Panc1 (cell line): ENCODE measurements around the gene IL20RA. TPM values are rescaled to one million over a fixed set of nuclear protein-coding genes. Genes with fewer than 3 reads are reported as not detected.

ENCODE experiments used
- ATAC-seq: fragments of 200-7000 bp; cut with Tn5 transposase; 2 replicates; pipeline ENCODE4 v1.9.1; 2020; ENCODE audit warnings: mild to moderate bottlenecking, moderate library complexity
- BruUV-seq: library from RNA; stranded (reverse); fragments of 400-500 nt; replicated peaks from 2 replicates; lab custom pipeline; 2021; lab: Mats Ljungman, UMichigan
- CTCF ChIA-PET: fragments of 300-600 bp; sonication (Branson Sonifier 250); formaldehyde crosslinking; loops from one replicate; lab custom pipeline; 2022; ENCODE audit warnings: antibody characterized with exemption; lab: Charles Lee
- POLR2A ChIA-PET: fragments of 300-600 bp; sonication (Branson Sonifier 250); formaldehyde crosslinking; loops from one replicate; lab custom pipeline; 2022; ENCODE audit warnings: antibody characterized with exemption; lab: Charles Lee
- DNase-seq: peaks from one replicate; pipeline ENCODE4 v3.0.0-alpha.2; 2010; ENCODE audit warnings: low read depth, low spot score
- H3K27ac ChIP-seq: 2 replicates; pipeline ENCODE4 v1.5.1; 2011; ENCODE audit warnings: mild to moderate bottlenecking, low read length, inconsistent platforms
- H3K27me3 ChIP-seq: fragments of 200-500 bp; sonication (Bioruptor generic); 2 replicates; pipeline ENCODE4 v1.6.0; 2014; ENCODE audit warnings: low read length, inconsistent platforms; ENCODE audit not compliant: control insufficient read depth, insufficient read depth
- H3K36me3 ChIP-seq: fragments of 200-500 bp; sonication (Bioruptor generic); 2 replicates; pipeline ENCODE4 v1.5.1; 2014; ENCODE audit warnings: inconsistent platforms, mild to moderate bottlenecking, low read length, moderate library complexity; ENCODE audit not compliant: control insufficient read depth, insufficient read depth
- H3K4me1 ChIP-seq: 2 replicates; pipeline ENCODE4 v1.5.1; 2011; ENCODE audit warnings: inconsistent platforms, mild to moderate bottlenecking, low read length, moderate library complexity; ENCODE audit not compliant: control insufficient read depth, insufficient read depth
- H3K4me3 ChIP-seq, 2 experiments: 2 replicates each; pipeline ENCODE4 v1.5.1; 2011 to 2012; ENCODE audit warnings: low read depth in 2 of 2, low read length in 2 of 2, mild to moderate bottlenecking in 2 of 2, inconsistent platforms in 1 of 2, moderate library complexity in 1 of 2
- H3K9me3 ChIP-seq: fragments of 200-500 bp; sonication (Bioruptor generic); 2 replicates; pipeline ENCODE4 v1.5.1; 2014; ENCODE audit warnings: low read depth, mild to moderate bottlenecking, inconsistent platforms, low read length, moderate library complexity; ENCODE audit not compliant: control insufficient read depth, insufficient read depth
- POLR2AphosphoS5 ChIP-seq: IDR thresholded peaks from 2 replicates; pipeline ENCODE4 v1.6.1; 2012; ENCODE audit warnings: mild to moderate bottlenecking, low read depth, low read length, moderate library complexity
- SIN3A ChIP-seq: IDR thresholded peaks from 2 replicates; pipeline ENCODE4 v1.6.1; 2012; ENCODE audit warnings: low read depth, mild to moderate bottlenecking, low read length, moderate library complexity, borderline replicate concordance; ENCODE audit not compliant: insufficient read depth
- TCF7L2 ChIP-seq: IDR thresholded peaks from 2 replicates; pipeline ENCODE4 v1.6.1; 2011; ENCODE audit warnings: mild to moderate bottlenecking, low read depth, low read length, inconsistent platforms
- in situ Hi-C: cut with HindIII; loops from 2 replicates; pipeline ENCODE4 v1.10.0; 2016; ENCODE audit warnings: low sequenced_read_pairs, low pct_unique_long_range_greater_than_20kb
- intact Hi-C: fragments of 100-400 bp; cut with micrococcal nuclease; formaldehyde crosslinking; loops from one replicate; pipeline ENCODE4 v1.10.0; 2022; ENCODE audit not compliant: unreplicated experiment
- total RNA-seq: library from RNA; stranded (reverse); gene quantifications from one replicate; pipeline ENCODE4 v1.2.1, GENCODE V29; 2021; ENCODE audit not compliant: unreplicated experiment
- TF ChIP-seq, protein P1 (sequence below), 2 experiments: IDR thresholded peaks; 2 replicates each; pipeline ENCODE4 v1.6.1; 2011 to 2012; ENCODE audit warnings: low read depth in 2 of 2, control low read depth in 1 of 2, low read length in 1 of 2, mild to moderate bottlenecking in 1 of 2, moderate library complexity in 1 of 2; ENCODE audit not compliant: insufficient read depth in 1 of 2
- TF ChIP-seq, protein P2 (sequence below): fragments of 450-650 bp; IDR thresholded peaks from 2 replicates; pipeline ENCODE4 v1.5.1; 2017; ENCODE audit warnings: mild to moderate bottlenecking

The IL20RA gene
- total RNA-seq, 1 experiment from 2014 or later: not detected

DNA sequence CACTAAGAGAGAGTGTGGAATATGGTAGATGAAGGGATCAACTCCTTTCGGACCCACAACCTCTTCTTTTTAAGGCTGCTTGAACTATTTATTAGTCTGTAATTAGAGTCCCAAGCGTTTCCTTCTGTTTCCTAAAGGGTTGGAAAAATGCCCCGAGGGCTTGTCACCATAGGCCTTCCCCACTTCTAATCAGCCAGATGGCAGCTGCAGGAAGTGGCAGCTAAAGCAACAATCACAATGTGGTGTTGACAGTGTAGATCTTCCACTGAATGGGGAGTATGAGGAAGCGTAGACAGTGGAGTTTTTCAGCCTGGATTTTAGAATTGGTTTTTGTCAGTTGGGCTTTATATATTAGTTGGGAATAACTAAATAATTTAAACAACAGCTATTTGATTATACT, 82.1 kb downstream of the IL20RA start:
- in situ Hi-C loops (no loop called here), intact Hi-C loops (no loop called here)
- DNase-seq: no peak
- H3K36me3 ChIP-seq: no peaks in the 10 kb centered on the region
- no peak overlapping the region for H3K27ac ChIP-seq
- TF ChIP-seq SIN3A (no peak), TCF7L2 (no peak), POLR2AphosphoS5 (no peak)
- TF ChIP-seq, protein P1, sequence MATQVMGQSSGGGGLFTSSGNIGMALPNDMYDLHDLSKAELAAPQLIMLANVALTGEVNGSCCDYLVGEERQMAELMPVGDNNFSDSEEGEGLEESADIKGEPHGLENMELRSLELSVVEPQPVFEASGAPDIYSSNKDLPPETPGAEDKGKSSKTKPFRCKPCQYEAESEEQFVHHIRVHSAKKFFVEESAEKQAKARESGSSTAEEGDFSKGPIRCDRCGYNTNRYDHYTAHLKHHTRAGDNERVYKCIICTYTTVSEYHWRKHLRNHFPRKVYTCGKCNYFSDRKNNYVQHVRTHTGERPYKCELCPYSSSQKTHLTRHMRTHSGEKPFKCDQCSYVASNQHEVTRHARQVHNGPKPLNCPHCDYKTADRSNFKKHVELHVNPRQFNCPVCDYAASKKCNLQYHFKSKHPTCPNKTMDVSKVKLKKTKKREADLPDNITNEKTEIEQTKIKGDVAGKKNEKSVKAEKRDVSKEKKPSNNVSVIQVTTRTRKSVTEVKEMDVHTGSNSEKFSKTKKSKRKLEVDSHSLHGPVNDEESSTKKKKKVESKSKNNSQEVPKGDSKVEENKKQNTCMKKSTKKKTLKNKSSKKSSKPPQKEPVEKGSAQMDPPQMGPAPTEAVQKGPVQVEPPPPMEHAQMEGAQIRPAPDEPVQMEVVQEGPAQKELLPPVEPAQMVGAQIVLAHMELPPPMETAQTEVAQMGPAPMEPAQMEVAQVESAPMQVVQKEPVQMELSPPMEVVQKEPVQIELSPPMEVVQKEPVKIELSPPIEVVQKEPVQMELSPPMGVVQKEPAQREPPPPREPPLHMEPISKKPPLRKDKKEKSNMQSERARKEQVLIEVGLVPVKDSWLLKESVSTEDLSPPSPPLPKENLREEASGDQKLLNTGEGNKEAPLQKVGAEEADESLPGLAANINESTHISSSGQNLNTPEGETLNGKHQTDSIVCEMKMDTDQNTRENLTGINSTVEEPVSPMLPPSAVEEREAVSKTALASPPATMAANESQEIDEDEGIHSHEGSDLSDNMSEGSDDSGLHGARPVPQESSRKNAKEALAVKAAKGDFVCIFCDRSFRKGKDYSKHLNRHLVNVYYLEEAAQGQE (IDR thresholded peaks at IDR 0.05; ENCODE audit: insufficient read depth in 1 of 2, low read depth in 2 of 2, low read length in 1 of 2): no peak
- TF ChIP-seq, protein P2, sequence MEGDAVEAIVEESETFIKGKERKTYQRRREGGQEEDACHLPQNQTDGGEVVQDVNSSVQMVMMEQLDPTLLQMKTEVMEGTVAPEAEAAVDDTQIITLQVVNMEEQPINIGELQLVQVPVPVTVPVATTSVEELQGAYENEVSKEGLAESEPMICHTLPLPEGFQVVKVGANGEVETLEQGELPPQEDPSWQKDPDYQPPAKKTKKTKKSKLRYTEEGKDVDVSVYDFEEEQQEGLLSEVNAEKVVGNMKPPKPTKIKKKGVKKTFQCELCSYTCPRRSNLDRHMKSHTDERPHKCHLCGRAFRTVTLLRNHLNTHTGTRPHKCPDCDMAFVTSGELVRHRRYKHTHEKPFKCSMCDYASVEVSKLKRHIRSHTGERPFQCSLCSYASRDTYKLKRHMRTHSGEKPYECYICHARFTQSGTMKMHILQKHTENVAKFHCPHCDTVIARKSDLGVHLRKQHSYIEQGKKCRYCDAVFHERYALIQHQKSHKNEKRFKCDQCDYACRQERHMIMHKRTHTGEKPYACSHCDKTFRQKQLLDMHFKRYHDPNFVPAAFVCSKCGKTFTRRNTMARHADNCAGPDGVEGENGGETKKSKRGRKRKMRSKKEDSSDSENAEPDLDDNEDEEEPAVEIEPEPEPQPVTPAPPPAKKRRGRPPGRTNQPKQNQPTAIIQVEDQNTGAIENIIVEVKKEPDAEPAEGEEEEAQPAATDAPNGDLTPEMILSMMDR: no peak
- no peak for ATAC-seq
- no peaks in the 10 kb centered on the region for H3K27me3 ChIP-seq
- H3K4me3 ChIP-seq: no peak overlapping the region
- H3K4me1 ChIP-seq: no peaks in the 10 kb centered on the region
- CTCF ChIA-PET: no interaction called here
- BruUV-seq: no TSS peak
- POLR2A ChIA-PET: interaction anchor here (0.7 kb wide), 1 partner anchor 1618 kb away, joined by 3 read pairs; no protein-coding TSS in a partner anchor
- no peaks in the 10 kb centered on the region for H3K9me3 ChIP-seq

DNA sequence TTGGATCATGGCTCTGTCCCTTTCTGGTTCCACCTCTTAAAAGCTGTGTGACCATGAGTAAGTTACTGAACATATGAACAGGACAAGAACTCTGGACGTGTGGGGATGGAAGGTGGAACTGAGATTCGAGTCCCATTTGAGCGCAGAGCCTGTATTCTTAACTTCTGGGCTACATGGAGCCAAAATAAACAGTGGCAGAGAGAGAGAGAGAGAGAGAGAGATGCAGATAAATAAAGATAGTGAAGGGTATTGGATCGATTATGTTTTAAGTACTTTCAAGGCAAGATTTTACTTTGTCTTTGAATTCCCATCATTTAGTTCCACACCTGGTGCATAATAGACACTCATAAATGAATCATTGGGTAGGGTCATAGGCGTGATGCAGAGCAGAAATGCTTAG, 82.9 kb downstream of the IL20RA start:
- ChIA-PET POLR2A (no interaction called here), CTCF (no interaction called here)
- Histone ChIP-seq H3K4me3 (no peak overlapping the region), H3K9me3 (no peaks in the 10 kb centered on the region), H3K4me1 (no peaks in the 10 kb centered on the region), H3K27ac (no peak overlapping the region), H3K27me3 (no peaks in the 10 kb centered on the region), H3K36me3 (no peaks in the 10 kb centered on the region)
- intact Hi-C loops (no loop called here), in situ Hi-C loops (no loop called here)
- no TSS peak for BruUV-seq
- DNase-seq (no peak), ATAC-seq (no peak)
- TF ChIP-seq TCF7L2: no peak
- no peak for TF ChIP-seq POLR2AphosphoS5
- TF ChIP-seq SIN3A: no peak
- TF ChIP-seq, protein P2: no peak
- TF ChIP-seq, protein P1 (IDR thresholded peaks at IDR 0.05; ENCODE audit: insufficient read depth in 1 of 2, low read depth in 2 of 2, low read length in 1 of 2): no peak
